ENCODE data around the gene WDR1. TPM values are rescaled to one million over a fixed set of nuclear protein-coding genes. Genes with fewer than 3 reads are reported as not detected.

Gene WDR1
- total RNA-seq, 1 experiment from 2014 or later: 223 TPM

DNA sequence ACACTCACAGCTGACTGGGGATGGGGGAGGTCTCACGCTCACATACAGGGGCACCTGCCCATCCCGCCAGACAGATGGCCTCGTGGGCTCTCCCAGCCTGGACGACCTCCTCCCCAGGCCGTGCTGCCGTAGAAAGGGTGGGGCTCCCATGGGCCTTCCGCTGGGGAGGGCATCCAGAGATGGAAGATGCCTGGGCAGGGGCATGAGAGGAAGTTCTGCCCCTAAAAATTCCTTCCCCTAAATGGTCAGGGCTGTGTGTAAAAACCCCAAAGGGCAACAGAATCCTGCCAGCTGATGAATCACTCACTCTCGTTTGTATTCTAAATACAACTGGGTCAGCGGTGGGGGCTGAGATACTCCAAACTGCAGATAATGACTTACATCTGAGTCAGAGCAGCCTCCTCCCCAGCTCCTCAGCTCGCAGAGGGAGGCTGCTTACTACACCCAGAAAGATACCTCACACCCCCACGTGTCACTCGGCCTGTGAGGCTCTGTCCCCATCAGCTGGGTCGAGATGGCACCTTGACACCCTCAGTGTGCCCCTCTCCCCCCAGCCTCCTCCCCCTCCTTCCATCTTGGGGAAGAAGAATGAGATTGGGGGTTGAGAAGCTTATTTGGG, 10.1 kb downstream of the WDR1 start:
- Histone ChIP-seq H3K9ac (ENCODE audit: low read length) (peak overlapping the region; percentile 40; the same call in 1 of the 2 replicates), H3K27me3 (ENCODE audit: insufficient read depth, low read length) (no peaks in the 10 kb centered on the region), H2AFZ (ENCODE audit: low read depth, low read length, poor library complexity, severe bottlenecking) (no peak overlapping the region), H3K4me2 (ENCODE audit: low read length) (peak overlapping the region; percentile 74), H3K4me3 (replicated peaks in 1 of 2; ENCODE audit: low read depth in 1 of 2, low read length in 2 of 2) (peak overlapping the region; percentile 13 to 27; a peak in 2 of 4 replicates), H4K20me1 (ENCODE audit: insufficient read depth) (peaks cover 5% of the 10 kb centered on the region; the same call in 1 of the 2 replicates), H3K27ac (ENCODE audit: low read depth, low read length) (peak overlapping the region; percentile 60), H3K36me3 (ENCODE audit: control insufficient read depth in 1 of 2, insufficient read depth in 2 of 2, low read length in 2 of 2) (peaks cover 21 to 37% of the 10 kb centered on the region in 2 experiments), H3K9me2 (ENCODE audit: insufficient read depth) (no peaks in the 10 kb centered on the region), H3K79me2 (ENCODE audit: insufficient read depth, low read length) (peaks cover 100% of the 10 kb centered on the region), H3K9me3 (ENCODE audit: control insufficient read depth in 1 of 2, insufficient read depth in 1 of 2, low read depth in 1 of 2, low read length in 2 of 2) (no peaks in the 10 kb centered on the region), H3K4me1 (ENCODE audit: control insufficient read depth in 1 of 2, insufficient read depth in 2 of 2, low read length in 2 of 2) (peaks cover 13 to 65% of the 10 kb centered on the region in 2 experiments)
- POLR2A ChIA-PET: interaction anchor here (0.5 to 4.5 kb wide), 2 partner anchors 11 to 47 kb away, joined by 3 to 38 read pairs; partner anchors contain the start of gene WDR1
- intact Hi-C loops (cut with micrococcal nuclease): no loop called here
- BruUV-seq (replicated peaks): no TSS peak
- ATAC-seq (peak; percentile 91), DNase-seq (ENCODE audit: low read depth, low spot score) (peak; percentile 62)
- RAD21 ChIA-PET (ENCODE audit: low non-redundant PET in 1 of 2, low total read pairs in 2 of 2, uncharacterized antibody in 2 of 2, unreplicated experiment in 2 of 2): no interaction called here
- CTCF ChIA-PET: interaction anchor here (1.2 kb wide), 1 partner anchor 10 kb away, joined by 4 read pairs; the partner anchor contains the start of gene WDR1
- TF ChIP-seq, protein P1, sequence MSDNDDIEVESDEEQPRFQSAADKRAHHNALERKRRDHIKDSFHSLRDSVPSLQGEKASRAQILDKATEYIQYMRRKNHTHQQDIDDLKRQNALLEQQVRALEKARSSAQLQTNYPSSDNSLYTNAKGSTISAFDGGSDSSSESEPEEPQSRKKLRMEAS (IDR thresholded peaks at IDR 0.05): peak; percentile 91
- TF ChIP-seq, protein P2, sequence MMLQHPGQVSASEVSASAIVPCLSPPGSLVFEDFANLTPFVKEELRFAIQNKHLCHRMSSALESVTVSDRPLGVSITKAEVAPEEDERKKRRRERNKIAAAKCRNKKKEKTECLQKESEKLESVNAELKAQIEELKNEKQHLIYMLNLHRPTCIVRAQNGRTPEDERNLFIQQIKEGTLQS (IDR thresholded peaks at IDR 0.05): no peak
- TF ChIP-seq, protein P3, sequence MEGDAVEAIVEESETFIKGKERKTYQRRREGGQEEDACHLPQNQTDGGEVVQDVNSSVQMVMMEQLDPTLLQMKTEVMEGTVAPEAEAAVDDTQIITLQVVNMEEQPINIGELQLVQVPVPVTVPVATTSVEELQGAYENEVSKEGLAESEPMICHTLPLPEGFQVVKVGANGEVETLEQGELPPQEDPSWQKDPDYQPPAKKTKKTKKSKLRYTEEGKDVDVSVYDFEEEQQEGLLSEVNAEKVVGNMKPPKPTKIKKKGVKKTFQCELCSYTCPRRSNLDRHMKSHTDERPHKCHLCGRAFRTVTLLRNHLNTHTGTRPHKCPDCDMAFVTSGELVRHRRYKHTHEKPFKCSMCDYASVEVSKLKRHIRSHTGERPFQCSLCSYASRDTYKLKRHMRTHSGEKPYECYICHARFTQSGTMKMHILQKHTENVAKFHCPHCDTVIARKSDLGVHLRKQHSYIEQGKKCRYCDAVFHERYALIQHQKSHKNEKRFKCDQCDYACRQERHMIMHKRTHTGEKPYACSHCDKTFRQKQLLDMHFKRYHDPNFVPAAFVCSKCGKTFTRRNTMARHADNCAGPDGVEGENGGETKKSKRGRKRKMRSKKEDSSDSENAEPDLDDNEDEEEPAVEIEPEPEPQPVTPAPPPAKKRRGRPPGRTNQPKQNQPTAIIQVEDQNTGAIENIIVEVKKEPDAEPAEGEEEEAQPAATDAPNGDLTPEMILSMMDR (IDR thresholded peaks at IDR 0.05 in 2 of 3, conservative IDR thresholded peaks at IDR 0.05 in 1 of 3; ENCODE audit: borderline replicate concordance in 1 of 3, insufficient read depth in 1 of 3, low read depth in 2 of 3, low read length in 2 of 3): no peak
- TF ChIP-seq POLR2A (IDR thresholded peaks at IDR 0.05; ENCODE audit: borderline replicate concordance, extremely low read depth, insufficient read depth, insufficient read length) (no peak), EZH2 (IDR thresholded peaks at IDR 0.05) (no peak), SRF (IDR thresholded peaks at IDR 0.05; ENCODE audit: low read depth) (peak; percentile 94), ZFX (IDR thresholded peaks at IDR 0.05) (no peak), RAD21 (IDR thresholded peaks at IDR 0.05; ENCODE audit: low read depth) (no peak), CEBPB (IDR thresholded peaks at IDR 0.05; ENCODE audit: low read depth) (no peak), SIN3A (IDR thresholded peaks at IDR 0.05; ENCODE audit: low read depth) (peak; percentile 53; the same call in 1 of the 2 replicates), FOSL1 (IDR thresholded peaks at IDR 0.05; ENCODE audit: low read depth) (peak; percentile 94), ZNF274 (IDR thresholded peaks at IDR 0.05; ENCODE audit: low read depth, low read length) (no peak), CBX3 (IDR thresholded peaks at IDR 0.05; ENCODE audit: low read depth) (peak; percentile 74), EZH2phosphoT487 (IDR thresholded peaks at IDR 0.05; ENCODE audit: borderline replicate concordance) (no peak), ELF1 (IDR thresholded peaks at IDR 0.05; ENCODE audit: borderline replicate concordance, low read depth) (no peak), POLR2AphosphoS5 (IDR thresholded peaks at IDR 0.05; ENCODE audit: low read depth, low read length) (peak; percentile 58; the same call in 1 of the 2 replicates), YY1 (IDR thresholded peaks at IDR 0.05; ENCODE audit: extremely low read depth, insufficient replicate concordance, low read depth, low read length) (no peak), JUND (IDR thresholded peaks at IDR 0.05) (peak; percentile 90)
- TF ChIP-seq, protein P4, sequence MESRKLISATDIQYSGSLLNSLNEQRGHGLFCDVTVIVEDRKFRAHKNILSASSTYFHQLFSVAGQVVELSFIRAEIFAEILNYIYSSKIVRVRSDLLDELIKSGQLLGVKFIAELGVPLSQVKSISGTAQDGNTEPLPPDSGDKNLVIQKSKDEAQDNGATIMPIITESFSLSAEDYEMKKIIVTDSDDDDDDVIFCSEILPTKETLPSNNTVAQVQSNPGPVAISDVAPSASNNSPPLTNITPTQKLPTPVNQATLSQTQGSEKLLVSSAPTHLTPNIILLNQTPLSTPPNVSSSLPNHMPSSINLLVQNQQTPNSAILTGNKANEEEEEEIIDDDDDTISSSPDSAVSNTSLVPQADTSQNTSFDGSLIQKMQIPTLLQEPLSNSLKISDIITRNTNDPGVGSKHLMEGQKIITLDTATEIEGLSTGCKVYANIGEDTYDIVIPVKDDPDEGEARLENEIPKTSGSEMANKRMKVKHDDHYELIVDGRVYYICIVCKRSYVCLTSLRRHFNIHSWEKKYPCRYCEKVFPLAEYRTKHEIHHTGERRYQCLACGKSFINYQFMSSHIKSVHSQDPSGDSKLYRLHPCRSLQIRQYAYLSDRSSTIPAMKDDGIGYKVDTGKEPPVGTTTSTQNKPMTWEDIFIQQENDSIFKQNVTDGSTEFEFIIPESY (IDR thresholded peaks at IDR 0.05; ENCODE audit: extremely low read depth, insufficient replicate concordance, low read length): no peak
- TF ChIP-seq, protein P5, sequence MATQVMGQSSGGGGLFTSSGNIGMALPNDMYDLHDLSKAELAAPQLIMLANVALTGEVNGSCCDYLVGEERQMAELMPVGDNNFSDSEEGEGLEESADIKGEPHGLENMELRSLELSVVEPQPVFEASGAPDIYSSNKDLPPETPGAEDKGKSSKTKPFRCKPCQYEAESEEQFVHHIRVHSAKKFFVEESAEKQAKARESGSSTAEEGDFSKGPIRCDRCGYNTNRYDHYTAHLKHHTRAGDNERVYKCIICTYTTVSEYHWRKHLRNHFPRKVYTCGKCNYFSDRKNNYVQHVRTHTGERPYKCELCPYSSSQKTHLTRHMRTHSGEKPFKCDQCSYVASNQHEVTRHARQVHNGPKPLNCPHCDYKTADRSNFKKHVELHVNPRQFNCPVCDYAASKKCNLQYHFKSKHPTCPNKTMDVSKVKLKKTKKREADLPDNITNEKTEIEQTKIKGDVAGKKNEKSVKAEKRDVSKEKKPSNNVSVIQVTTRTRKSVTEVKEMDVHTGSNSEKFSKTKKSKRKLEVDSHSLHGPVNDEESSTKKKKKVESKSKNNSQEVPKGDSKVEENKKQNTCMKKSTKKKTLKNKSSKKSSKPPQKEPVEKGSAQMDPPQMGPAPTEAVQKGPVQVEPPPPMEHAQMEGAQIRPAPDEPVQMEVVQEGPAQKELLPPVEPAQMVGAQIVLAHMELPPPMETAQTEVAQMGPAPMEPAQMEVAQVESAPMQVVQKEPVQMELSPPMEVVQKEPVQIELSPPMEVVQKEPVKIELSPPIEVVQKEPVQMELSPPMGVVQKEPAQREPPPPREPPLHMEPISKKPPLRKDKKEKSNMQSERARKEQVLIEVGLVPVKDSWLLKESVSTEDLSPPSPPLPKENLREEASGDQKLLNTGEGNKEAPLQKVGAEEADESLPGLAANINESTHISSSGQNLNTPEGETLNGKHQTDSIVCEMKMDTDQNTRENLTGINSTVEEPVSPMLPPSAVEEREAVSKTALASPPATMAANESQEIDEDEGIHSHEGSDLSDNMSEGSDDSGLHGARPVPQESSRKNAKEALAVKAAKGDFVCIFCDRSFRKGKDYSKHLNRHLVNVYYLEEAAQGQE (IDR thresholded peaks at IDR 0.05; ENCODE audit: low read depth): no peak
